ENCODE results near the gene SP8. TPM values are rescaled to one million over a fixed set of nuclear protein-coding genes. Genes with fewer than 3 reads are reported as not detected.

SP8 gene
- polyA plus RNA-seq, 2 of the 4 experiments (the other 2 are of a cell fraction) = not detected

- TF ChIP-seq REST (IDR thresholded peaks at IDR 0.05) (no peak), CHD2 (IDR thresholded peaks at IDR 0.05; ENCODE audit: low read length, partially characterized antibody) (no peak), USF2 (IDR thresholded peaks at IDR 0.05) (no peak), NPAS2 (CRISPR knock-in tag; IDR thresholded peaks at IDR 0.05; ENCODE audit: borderline replicate concordance) (no peak), RARB (CRISPR knock-in tag; IDR thresholded peaks at IDR 0.05) (no peak), EHF (CRISPR knock-in tag; IDR thresholded peaks at IDR 0.05) (no peak), BCL3 (IDR thresholded peaks at IDR 0.05) (no peak), HDAC2 (IDR thresholded peaks at IDR 0.05) (no peak), RCOR1 (IDR thresholded peaks at IDR 0.05; ENCODE audit: low read depth, low read length) (no peak), EHMT2 (IDR thresholded peaks at IDR 0.05; ENCODE audit: low read depth) (no peak), HMGXB4 (CRISPR knock-in tag; IDR thresholded peaks at IDR 0.05; ENCODE audit: borderline replicate concordance) (no peak), MAX (IDR thresholded peaks at IDR 0.05) (no peak), ZC3H11A (IDR thresholded peaks at IDR 0.05) (no peak), SREBF2 (IDR thresholded peaks at IDR 0.05) (no peak), NR3C1 (IDR thresholded peaks at IDR 0.05) (no peak), CBX2 (IDR thresholded peaks at IDR 0.05; ENCODE audit: borderline replicate concordance, low read depth) (no peak), JUNB (IDR thresholded peaks at IDR 0.05) (no peak)
- DNase-seq (ENCODE audit: low read depth in 1 of 2, low spot score in 1 of 2) = no peak
- H3K4me1 ChIP-seq = peaks cover 8% of the 10 kb centered on the region; the same call in 2 of the 3 replicates
- H3K27ac ChIP-seq = no peak overlapping the region
- no peaks in the 10 kb centered on the region for H3K9me3 ChIP-seq
- no peak for ATAC-seq
- no peak for FAIRE-seq
- WGBS (ENCODE audit: missing lambda C conversion rate) = 65% methylated on average over 5 of the region's 5 CpGs
- CTCF ChIA-PET = no interaction called here
- no peak overlapping the region for H3K4me3 ChIP-seq
- POLR2A ChIA-PET = no interaction called here
- H3K4me2 ChIP-seq = no peak overlapping the region
Observed at GRCh38 chr7:20742913-20743312, 43.8 kb downstream of the SP8 start.

GRCh38 chr7:20741801-20742200 lies 44.9 kb downstream of the SP8 start:
- DNase-seq (ENCODE audit: low read depth in 1 of 2, low spot score in 1 of 2) (no peak), ATAC-seq (no peak), FAIRE-seq (no peak)
- Histone ChIP-seq H3K27ac (no peak overlapping the region), H3K4me3 (no peak overlapping the region), H3K4me1 (peaks cover 17% of the 10 kb centered on the region), H3K4me2 (peak overlapping the region; percentile 5; the same call in 1 of the 3 replicates), H3K9me3 (no peaks in the 10 kb centered on the region)
- ChIA-PET POLR2A (no interaction called here), CTCF (no interaction called here)
- WGBS (ENCODE audit: missing lambda C conversion rate) = 29% methylated on average over 2 of the region's 2 CpGs
- TF ChIP-seq HOXB5 (CRISPR knock-in tag; IDR thresholded peaks at IDR 0.05) (no peak), NFE2L2 (conservative IDR thresholded peaks at IDR 0.05; ENCODE audit: low read length) (no peak), CBX2 (IDR thresholded peaks at IDR 0.05; ENCODE audit: borderline replicate concordance, low read depth) (no peak), REST (IDR thresholded peaks at IDR 0.05) (no peak), CTCF (IDR thresholded peaks at IDR 0.05) (no peak), JUNB (IDR thresholded peaks at IDR 0.05) (no peak), SMC3 (IDR thresholded peaks at IDR 0.05) (no peak), HEYL (CRISPR knock-in tag; IDR thresholded peaks at IDR 0.05) (no peak), PBX3 (IDR thresholded peaks at IDR 0.05) (no peak), MAX (IDR thresholded peaks at IDR 0.05) (no peak)
